ENCODE results near the gene GJB4.

GRCh38 chr1:34779005-34779404 is 19.5 kb downstream of the GJB4 start:
- TF ChIP-seq POLR2AphosphoS5 (IDR thresholded peaks at IDR 0.05; ENCODE audit: low read depth, low read length): no peak
- TF ChIP-seq POLR2A (IDR thresholded peaks at IDR 0.05; ENCODE audit: low read depth, low read length): no peak

Measured in GM12892 (cell line).